ENCODE measurements around the gene SERPING1.

The SERPING1 gene

GRCh38 chr11:57633394-57634070 lies 36.0 kb downstream of the SERPING1 start:
- no peak for TF ChIP-seq SIN3A (IDR thresholded peaks at IDR 0.05; ENCODE audit: borderline replicate concordance, insufficient read depth, low read length)
- TF ChIP-seq FOXP2 (optimal IDR thresholded peaks at IDR 0.05; ENCODE audit: borderline replicate concordance, extremely low read depth, extremely low read length, insufficient read depth), result no peak
- TF ChIP-seq TAF1 (IDR thresholded peaks at IDR 0.05; ENCODE audit: borderline replicate concordance, insufficient read depth, low read length), result no peak
- TF ChIP-seq REST (IDR thresholded peaks at IDR 0.05; ENCODE audit: insufficient read depth in 1 of 2, low read depth in 2 of 2, low read length in 2 of 2), result no peak
- no peak for TF ChIP-seq POLR2AphosphoS5 (IDR thresholded peaks at IDR 0.05; ENCODE audit: low read depth, low read length)

GRCh38 chr11:57634311-57634710 lies 36.8 kb downstream of the SERPING1 start:
- no peak for TF ChIP-seq FOXP2 (optimal IDR thresholded peaks at IDR 0.05; ENCODE audit: borderline replicate concordance, extremely low read depth, extremely low read length, insufficient read depth)
- no peak for TF ChIP-seq SIN3A (IDR thresholded peaks at IDR 0.05; ENCODE audit: borderline replicate concordance, insufficient read depth, low read length)
- no peak for TF ChIP-seq TAF1 (IDR thresholded peaks at IDR 0.05; ENCODE audit: borderline replicate concordance, insufficient read depth, low read length)
- no peak for TF ChIP-seq POLR2AphosphoS5 (IDR thresholded peaks at IDR 0.05; ENCODE audit: low read depth, low read length)
- no peak for TF ChIP-seq REST (IDR thresholded peaks at IDR 0.05; ENCODE audit: insufficient read depth in 1 of 2, low read depth in 2 of 2, low read length in 2 of 2)

- no peak for TF ChIP-seq TAF1 (IDR thresholded peaks at IDR 0.05; ENCODE audit: borderline replicate concordance, insufficient read depth, low read length)
- TF ChIP-seq SIN3A (IDR thresholded peaks at IDR 0.05; ENCODE audit: borderline replicate concordance, insufficient read depth, low read length), result no peak
- no peak for TF ChIP-seq FOXP2 (optimal IDR thresholded peaks at IDR 0.05; ENCODE audit: borderline replicate concordance, extremely low read depth, extremely low read length, insufficient read depth)
- no peak for TF ChIP-seq POLR2AphosphoS5 (IDR thresholded peaks at IDR 0.05; ENCODE audit: low read depth, low read length)
- TF ChIP-seq REST (IDR thresholded peaks at IDR 0.05; ENCODE audit: insufficient read depth in 1 of 2, low read depth in 2 of 2, low read length in 2 of 2), result no peak
These were observed 37.8 kb downstream of the SERPING1 start for GRCh38 chr11:57635246-57635645.

GRCh38 chr11:57637626-57638004 lies 40.1 kb downstream of the SERPING1 start:
- no peak for TF ChIP-seq FOXP2 (optimal IDR thresholded peaks at IDR 0.05; ENCODE audit: borderline replicate concordance, extremely low read depth, extremely low read length, insufficient read depth)
- TF ChIP-seq POLR2AphosphoS5 (IDR thresholded peaks at IDR 0.05; ENCODE audit: low read depth, low read length), result no peak
- no peak for TF ChIP-seq TAF1 (IDR thresholded peaks at IDR 0.05; ENCODE audit: borderline replicate concordance, insufficient read depth, low read length)
- TF ChIP-seq SIN3A (IDR thresholded peaks at IDR 0.05; ENCODE audit: borderline replicate concordance, insufficient read depth, low read length), result no peak
- TF ChIP-seq REST (IDR thresholded peaks at IDR 0.05; ENCODE audit: insufficient read depth in 1 of 2, low read depth in 2 of 2, low read length in 2 of 2), result no peak

Measured in PFSK-1 (cell line).